GM12878 (cell line): ENCODE data around the gene ZBTB7B. TPM values are rescaled to one million over a fixed set of nuclear protein-coding genes. Genes with fewer than 3 reads are reported as not detected.

Experiments
- ATAC-seq: fragments of 200-7000 bp; cut with Tn5 transposase; 3 replicates; pipeline ENCODE4 v1.9.1; 2020; ENCODE audit warnings: mild to moderate bottlenecking, moderate library complexity
- BruUV-seq: library from RNA; stranded (reverse); fragments of 400-500 nt; replicated peaks from 2 replicates; lab custom pipeline; 2021; lab: Mats Ljungman, UMichigan
- CTCF ChIA-PET: fragments of 300-600 bp; sonication (Branson Sonifier 250); formaldehyde crosslinking; extraction: SDS; loops from one replicate; lab custom pipeline; 2021; ENCODE audit warnings: inconsistent platforms; lab: Yijun Ruan, JAX
- POLR2A ChIA-PET: fragments of 350-600 bp; formaldehyde crosslinking; extraction: SDS; loops from one replicate; lab custom pipeline; 2021; ENCODE audit warnings: inconsistent platforms; lab: Charles Lee
- RAD21 ChIA-PET: fragments of 300-600 bp; sonication (Branson Sonifier 250); formaldehyde crosslinking; loops from one replicate; lab custom pipeline; 2023; ENCODE audit warnings: antibody characterized with exemption; ENCODE audit not compliant: unreplicated experiment; lab: Charles Lee
- SMC1A ChIA-PET: fragments of 300-600 bp; sonication (Branson Sonifier 250); formaldehyde crosslinking; loops from one replicate; lab custom pipeline; 2023; ENCODE audit not compliant: unreplicated experiment, uncharacterized antibody; lab: Charles Lee
- DNase-seq: peaks from one replicate; pipeline ENCODE4 v3.0.0-alpha.2; 2011; ENCODE audit warnings: low read depth, low spot score
- FAIRE-seq: peaks from 3 replicates; lab custom pipeline; 2011; peaks lifted over from hg19 to GRCh38; lab: Jason Lieb, UNC
- H2AFZ ChIP-seq: 2 replicates; pipeline ENCODE4 v1.6.0; 2011; ENCODE audit warnings: low read depth, low read length, control low read depth; ENCODE audit not compliant: control insufficient read depth
- H3K27ac ChIP-seq: 2 replicates; pipeline ENCODE4 v1.5.1; 2011; ENCODE audit warnings: control low read depth; ENCODE audit not compliant: control insufficient read depth, insufficient read depth
- H3K27me3 ChIP-seq, 2 experiments: replicated peaks in 1 of 2; 2 replicates each; pipeline versions ENCODE4 v1.6.0 to v1.6.1; 2011; ENCODE audit warnings: low read length in 1 of 2; ENCODE audit not compliant: control insufficient read depth in 2 of 2, insufficient read depth in 2 of 2
- H3K36me3 ChIP-seq, 2 experiments: 2 replicates each; pipeline ENCODE4 v1.5.1; 2011; ENCODE audit warnings: low read length in 1 of 2; ENCODE audit not compliant: control insufficient read depth in 2 of 2, insufficient read depth in 2 of 2
- H3K4me1 ChIP-seq: 2 replicates; pipeline ENCODE4 v1.6.1; 2011; ENCODE audit warnings: mild to moderate bottlenecking, low read length, moderate library complexity, mixed read lengths; ENCODE audit not compliant: control insufficient read depth, insufficient read depth
- H3K4me2 ChIP-seq: 2 replicates; pipeline ENCODE4 v1.6.0; 2011; ENCODE audit warnings: control low read depth; ENCODE audit not compliant: control insufficient read depth, insufficient read depth
- H3K4me3 ChIP-seq: fragments of 200-600 bp; sonication (generic); 2 replicates; pipeline ENCODE4 v1.5.1; 2016
- H3K79me2 ChIP-seq: 2 replicates; pipeline ENCODE4 v1.6.0; 2011; ENCODE audit warnings: low read length; ENCODE audit not compliant: control insufficient read depth, insufficient read depth
- H3K9ac ChIP-seq: 2 replicates; pipeline ENCODE4 v1.8.0; 2011; ENCODE audit warnings: low read length, control low read depth, mixed read lengths; ENCODE audit not compliant: control insufficient read depth, insufficient read depth
- H3K9me3 ChIP-seq: replicated peaks from 3 replicates; pipeline ENCODE4 v1.5.1; 2011; ENCODE audit warnings: mild to moderate bottlenecking, low read length; ENCODE audit not compliant: control insufficient read depth, insufficient read depth
- H4K20me1 ChIP-seq: 2 replicates; pipeline ENCODE4 v1.6.0; 2011; ENCODE audit not compliant: control insufficient read depth, insufficient read depth
- BRCA1 ChIP-seq: IDR thresholded peaks from 2 replicates; pipeline ENCODE4 v1.6.1; 2011; ENCODE audit warnings: low read depth, low read length, improper control_type of control experiment
- DPF2 ChIP-seq: fragments of 450-650 bp; IDR thresholded peaks from 2 replicates; pipeline ENCODE4 v1.6.1; 2017; ENCODE audit warnings: mild to moderate bottlenecking
- EP300 ChIP-seq, 2 experiments: fragments of 150-350 bp in 1 of 2; IDR thresholded peaks; 2 replicates each; pipeline ENCODE4 v1.6.1; 2011 to 2012; ENCODE audit warnings: low read depth in 2 of 2, low read length in 2 of 2, borderline replicate concordance in 1 of 2, improper control_type of control experiment in 1 of 2, inconsistent platforms in 1 of 2; ENCODE audit not compliant: control insufficient read depth in 1 of 2
- FOXM1 ChIP-seq: IDR thresholded peaks from 2 replicates; pipeline ENCODE4 v1.6.1; 2012; ENCODE audit warnings: low read depth, mild to moderate bottlenecking, inconsistent platforms, low read length, moderate library complexity
- MEF2B ChIP-seq: fragments of 450-650 bp; IDR thresholded peaks from 2 replicates; pipeline ENCODE4 v1.6.1; 2018; ENCODE audit warnings: mild to moderate bottlenecking, moderate library complexity; ENCODE audit not compliant: partially characterized antibody, poor library complexity, severe bottlenecking
- NR2C2 ChIP-seq: IDR thresholded peaks from 2 replicates; pipeline ENCODE4 v1.6.1; 2011; ENCODE audit warnings: borderline replicate concordance, low read depth; ENCODE audit not compliant: control insufficient read depth, insufficient read length
- PML ChIP-seq: IDR thresholded peaks from 2 replicates; pipeline ENCODE4 v1.6.1; 2012; ENCODE audit warnings: low read length, inconsistent platforms
- SREBF1 ChIP-seq: IDR thresholded peaks from 2 replicates; pipeline ENCODE4 v1.6.1; 2012; ENCODE audit warnings: mild to moderate bottlenecking, low read length
- SRF ChIP-seq, 2 experiments: IDR thresholded peaks; 2 replicates each; pipeline ENCODE4 v1.6.1; 2011; ENCODE audit warnings: low read depth in 2 of 2, low read length in 2 of 2, mild to moderate bottlenecking in 1 of 2, moderate library complexity in 1 of 2
- TARDBP ChIP-seq: IDR thresholded peaks from 2 replicates; pipeline ENCODE4 v1.6.1; 2016; ENCODE audit warnings: borderline replicate concordance
- TCF3 ChIP-seq: IDR thresholded peaks from 2 replicates; pipeline ENCODE4 v1.6.1; 2012; ENCODE audit warnings: low read depth, mild to moderate bottlenecking, low read length, borderline replicate concordance; ENCODE audit not compliant: insufficient read depth
- ZNF384 ChIP-seq: IDR thresholded peaks from 2 replicates; pipeline ENCODE4 v1.6.1; 2012; ENCODE audit warnings: low read depth, mild to moderate bottlenecking, low read length, improper control_type of control experiment, borderline replicate concordance
- WGBS: methylation state at CpG from one replicate; pipeline ENCODE4 v1.1.6; 2016; ENCODE audit warnings: low lambda C conversion rate; ENCODE audit not compliant: insufficient replicate concordance, insufficient coverage; ENCODE audit errors: missing lambda C conversion rate; 5-methylcytosine and 5-hydroxymethylcytosine counted together
- in situ Hi-C: fragments of 300-500 bp; cut with MboI; formaldehyde crosslinking; loops from 9 replicates; pipeline ENCODE4 v1.14.3; 2018; ENCODE audit warnings: mixed read lengths
- intact Hi-C: fragments of 100-400 bp; cut with micrococcal nuclease; formaldehyde crosslinking; loops from one replicate; pipeline ENCODE4 v1.14.2; 2022; ENCODE audit not compliant: unreplicated experiment
- polyA plus RNA-seq, 11 experiments: library from polyadenylated mRNA; depleted of rRNA in 4 of 11; unstranded in 6 of 11; stranded (reverse) in 5 of 11; fragments of >200 nt; fragmentation: Nextera tagmentation in 4 of 11; fragmentation: Illumina TruSeq in 1 of 11; extraction: Ambion mirVana in 4 of 11; extraction: Trizol in 1 of 11; gene quantifications; 1 replicate in 1 of 11; 2 replicates in 10 of 11; pipeline versions ENCODE4 v1.2.1 to v1.2.3, GENCODE V29; 2011 to 2016; ENCODE audit warnings: inconsistent platforms in 2 of 11, missing spikeins in 2 of 11, low read depth in 1 of 11
- total RNA-seq, 4 experiments: library from RNA; depleted of rRNA in 3 of 4; stranded (reverse); fragments of >200 nt in 3 of 4; fragmentation: Illumina TruSeq in 1 of 4; extraction: Trizol in 1 of 4; gene quantifications; 2 replicates each; pipeline versions ENCODE4 v1.2.1 to v1.2.3, GENCODE V29; 2013 to 2021
- TF ChIP-seq, protein P1 (sequence below): IDR thresholded peaks from 2 replicates; pipeline ENCODE4 v1.6.1; 2012; ENCODE audit warnings: improper control_type of control experiment, low read depth, low read length; ENCODE audit not compliant: insufficient replicate concordance
- TF ChIP-seq, protein P2 (sequence below): fragments of 150-350 bp; IDR thresholded peaks from 2 replicates; pipeline ENCODE4 v1.6.1; 2016; ENCODE audit warnings: low read depth, low read length

The ZBTB7B gene
- total and polyA plus RNA-seq, 10 of the 15 experiments (the other 5 are each of a cell fraction or from before 2014, with no cell fraction given): 0.11 to 44.9 (median 11.3) TPM

DNA sequence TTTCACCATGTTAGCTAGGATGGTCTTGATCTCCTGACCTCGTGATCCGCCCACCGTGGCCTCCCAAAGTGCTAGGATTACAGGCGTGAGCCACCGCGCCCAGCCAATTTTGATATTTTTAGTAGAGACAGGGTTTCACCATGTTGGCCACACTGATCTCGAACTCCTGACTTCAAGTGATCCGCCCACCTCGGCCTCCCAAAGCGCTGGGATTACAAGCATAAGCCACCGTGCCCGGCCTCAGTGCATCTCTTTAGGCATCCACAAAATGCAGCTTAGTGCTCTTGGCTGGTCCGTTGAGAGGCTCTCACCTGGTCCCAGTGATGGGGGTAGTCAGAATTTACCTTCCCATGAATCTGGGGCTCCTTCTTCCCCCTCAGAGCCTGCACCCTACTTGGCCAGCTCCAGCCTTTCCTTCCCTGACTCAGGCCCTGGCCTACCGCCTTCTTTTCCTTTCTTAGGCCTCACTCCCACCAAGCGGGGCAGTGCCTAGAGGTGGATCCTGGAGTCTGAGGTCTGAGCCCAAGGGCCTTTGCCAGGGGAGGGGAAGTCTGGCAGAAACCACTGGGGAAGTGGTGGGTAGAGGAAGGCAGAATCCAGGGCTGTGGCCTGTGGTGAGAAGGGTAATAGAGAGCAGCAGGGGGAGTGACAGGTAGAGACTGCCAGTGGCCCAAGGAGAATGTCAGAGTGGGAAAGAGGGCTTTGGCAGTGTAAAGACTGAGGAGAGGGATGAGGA lies 5.5 kb upstream of the ZBTB7B start:
- H4K20me1 ChIP-seq: no peaks in the 10 kb centered on the region
- in situ Hi-C loops (no loop called here), intact Hi-C loops (no loop called here)
- 91% methylated on average over 15 of the region's 15 CpGs for WGBS
- no TSS peak for BruUV-seq
- ChIA-PET SMC1A (interaction anchor here (1.9 to 8.1 kb wide), 4 partner anchors 14 to 41 kb away, joined by 7 to 69 read pairs (median 19); partner anchors contain the start of genes CKS1B, FLAD1, PBXIP1 and SHC1), RAD21 (interaction anchor here (0.6 to 3.0 kb wide), 4 partner anchors 21 to 392 kb away, joined by 3 to 12 read pairs (median 4); partner anchors contain the start of gene SHC1), CTCF (interaction anchor here (0.6 to 11.0 kb wide), 7 partner anchors 16 to 438 kb away, joined by 3 to 226 read pairs (median 4); partner anchors contain the start of genes CKS1B, FLAD1, PBXIP1 and SHC1), POLR2A (interaction anchor here (0.6 to 3.4 kb wide), 7 partner anchors 13 to 399 kb away, joined by 3 to 13 read pairs (median 5); partner anchors contain the start of genes FLAD1, PYGO2 and SHC1)
- DNase-seq (no peak), FAIRE-seq (no peak), ATAC-seq (no peak)
- H3K27me3 ChIP-seq: no peaks in the 10 kb centered on the region
- H3K79me2 ChIP-seq: peaks cover 2% of the 10 kb centered on the region
- H3K9me3 ChIP-seq: no peaks in the 10 kb centered on the region
- H3K27ac ChIP-seq: no peak overlapping the region
- peaks cover 12% of the 10 kb centered on the region for H3K4me1 ChIP-seq
- no peaks in the 10 kb centered on the region for H3K36me3 ChIP-seq
- H3K9ac ChIP-seq: no peak overlapping the region
- H2AFZ ChIP-seq: no peak overlapping the region
- no peak overlapping the region for H3K4me2 ChIP-seq
- no peak overlapping the region for H3K4me3 ChIP-seq
- no peak for TF ChIP-seq FOXM1
- TF ChIP-seq TCF3: no peak
- no peak for TF ChIP-seq BRCA1
- TF ChIP-seq, protein P1, sequence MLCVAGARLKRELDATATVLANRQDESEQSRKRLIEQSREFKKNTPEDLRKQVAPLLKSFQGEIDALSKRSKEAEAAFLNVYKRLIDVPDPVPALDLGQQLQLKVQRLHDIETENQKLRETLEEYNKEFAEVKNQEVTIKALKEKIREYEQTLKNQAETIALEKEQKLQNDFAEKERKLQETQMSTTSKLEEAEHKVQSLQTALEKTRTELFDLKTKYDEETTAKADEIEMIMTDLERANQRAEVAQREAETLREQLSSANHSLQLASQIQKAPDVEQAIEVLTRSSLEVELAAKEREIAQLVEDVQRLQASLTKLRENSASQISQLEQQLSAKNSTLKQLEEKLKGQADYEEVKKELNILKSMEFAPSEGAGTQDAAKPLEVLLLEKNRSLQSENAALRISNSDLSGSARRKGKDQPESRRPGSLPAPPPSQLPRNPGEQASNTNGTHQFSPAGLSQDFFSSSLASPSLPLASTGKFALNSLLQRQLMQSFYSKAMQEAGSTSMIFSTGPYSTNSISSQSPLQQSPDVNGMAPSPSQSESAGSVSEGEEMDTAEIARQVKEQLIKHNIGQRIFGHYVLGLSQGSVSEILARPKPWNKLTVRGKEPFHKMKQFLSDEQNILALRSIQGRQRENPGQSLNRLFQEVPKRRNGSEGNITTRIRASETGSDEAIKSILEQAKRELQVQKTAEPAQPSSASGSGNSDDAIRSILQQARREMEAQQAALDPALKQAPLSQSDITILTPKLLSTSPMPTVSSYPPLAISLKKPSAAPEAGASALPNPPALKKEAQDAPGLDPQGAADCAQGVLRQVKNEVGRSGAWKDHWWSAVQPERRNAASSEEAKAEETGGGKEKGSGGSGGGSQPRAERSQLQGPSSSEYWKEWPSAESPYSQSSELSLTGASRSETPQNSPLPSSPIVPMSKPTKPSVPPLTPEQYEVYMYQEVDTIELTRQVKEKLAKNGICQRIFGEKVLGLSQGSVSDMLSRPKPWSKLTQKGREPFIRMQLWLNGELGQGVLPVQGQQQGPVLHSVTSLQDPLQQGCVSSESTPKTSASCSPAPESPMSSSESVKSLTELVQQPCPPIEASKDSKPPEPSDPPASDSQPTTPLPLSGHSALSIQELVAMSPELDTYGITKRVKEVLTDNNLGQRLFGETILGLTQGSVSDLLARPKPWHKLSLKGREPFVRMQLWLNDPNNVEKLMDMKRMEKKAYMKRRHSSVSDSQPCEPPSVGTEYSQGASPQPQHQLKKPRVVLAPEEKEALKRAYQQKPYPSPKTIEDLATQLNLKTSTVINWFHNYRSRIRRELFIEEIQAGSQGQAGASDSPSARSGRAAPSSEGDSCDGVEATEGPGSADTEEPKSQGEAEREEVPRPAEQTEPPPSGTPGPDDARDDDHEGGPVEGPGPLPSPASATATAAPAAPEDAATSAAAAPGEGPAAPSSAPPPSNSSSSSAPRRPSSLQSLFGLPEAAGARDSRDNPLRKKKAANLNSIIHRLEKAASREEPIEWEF: no peak
- no peak for TF ChIP-seq TARDBP
- TF ChIP-seq PML: no peak
- TF ChIP-seq SREBF1: no peak
- TF ChIP-seq MEF2B: no peak
- no peak for TF ChIP-seq EP300 (IDR thresholded peaks at IDR 0.05; ENCODE audit: borderline replicate concordance in 1 of 2, control insufficient read depth in 1 of 2, low read depth in 2 of 2, low read length in 2 of 2)
- TF ChIP-seq, protein P2, sequence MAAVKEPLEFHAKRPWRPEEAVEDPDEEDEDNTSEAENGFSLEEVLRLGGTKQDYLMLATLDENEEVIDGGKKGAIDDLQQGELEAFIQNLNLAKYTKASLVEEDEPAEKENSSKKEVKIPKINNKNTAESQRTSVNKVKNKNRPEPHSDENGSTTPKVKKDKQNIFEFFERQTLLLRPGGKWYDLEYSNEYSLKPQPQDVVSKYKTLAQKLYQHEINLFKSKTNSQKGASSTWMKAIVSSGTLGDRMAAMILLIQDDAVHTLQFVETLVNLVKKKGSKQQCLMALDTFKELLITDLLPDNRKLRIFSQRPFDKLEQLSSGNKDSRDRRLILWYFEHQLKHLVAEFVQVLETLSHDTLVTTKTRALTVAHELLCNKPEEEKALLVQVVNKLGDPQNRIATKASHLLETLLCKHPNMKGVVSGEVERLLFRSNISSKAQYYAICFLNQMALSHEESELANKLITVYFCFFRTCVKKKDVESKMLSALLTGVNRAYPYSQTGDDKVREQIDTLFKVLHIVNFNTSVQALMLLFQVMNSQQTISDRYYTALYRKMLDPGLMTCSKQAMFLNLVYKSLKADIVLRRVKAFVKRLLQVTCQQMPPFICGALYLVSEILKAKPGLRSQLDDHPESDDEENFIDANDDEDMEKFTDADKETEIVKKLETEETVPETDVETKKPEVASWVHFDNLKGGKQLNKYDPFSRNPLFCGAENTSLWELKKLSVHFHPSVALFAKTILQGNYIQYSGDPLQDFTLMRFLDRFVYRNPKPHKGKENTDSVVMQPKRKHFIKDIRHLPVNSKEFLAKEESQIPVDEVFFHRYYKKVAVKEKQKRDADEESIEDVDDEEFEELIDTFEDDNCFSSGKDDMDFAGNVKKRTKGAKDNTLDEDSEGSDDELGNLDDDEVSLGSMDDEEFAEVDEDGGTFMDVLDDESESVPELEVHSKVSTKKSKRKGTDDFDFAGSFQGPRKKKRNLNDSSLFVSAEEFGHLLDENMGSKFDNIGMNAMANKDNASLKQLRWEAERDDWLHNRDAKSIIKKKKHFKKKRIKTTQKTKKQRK: no peak
- TF ChIP-seq ZNF384: no peak
- no peak for TF ChIP-seq SRF (IDR thresholded peaks at IDR 0.05; ENCODE audit: low read depth in 2 of 2, low read length in 2 of 2)
- TF ChIP-seq DPF2: no peak
- TF ChIP-seq NR2C2: no peak
